GM23248 (cell line): Measurements from ENCODE around the gene SNX18. TPM values are rescaled to one million over a fixed set of nuclear protein-coding genes. Genes with fewer than 3 reads are reported as not detected.

ENCODE experiments used
- DNase-seq: peaks from one replicate; pipeline ENCODE4 v3.0.0-alpha.2; 2015
- H2AFZ ChIP-seq: fragments of 200-600 bp; sonication (generic); 2 replicates; pipeline ENCODE4 v1.6.1; 2016; ENCODE audit warnings: antibody characterized with exemption
- H3F3A ChIP-seq: fragments of 200-600 bp; sonication (generic); 2 replicates; pipeline ENCODE4 v1.6.1; 2016; ENCODE audit warnings: mild to moderate bottlenecking, antibody characterized with exemption, mixed run types; ENCODE audit not compliant: insufficient read depth
- H3K27ac ChIP-seq: fragments of 200-600 bp; sonication (generic); 2 replicates; pipeline ENCODE4 v1.5.1; 2016; ENCODE audit warnings: mild to moderate bottlenecking
- H3K27me3 ChIP-seq: fragments of 200-600 bp; sonication (generic); replicated peaks from 2 replicates; pipeline ENCODE4 v1.6.1; 2016; ENCODE audit warnings: mild to moderate bottlenecking; ENCODE audit not compliant: insufficient read depth
- H3K36me3 ChIP-seq: fragments of 200-600 bp; sonication (generic); 2 replicates; pipeline ENCODE4 v1.6.1; 2016; ENCODE audit warnings: low read depth, mild to moderate bottlenecking
- H3K4me1 ChIP-seq: fragments of 200-600 bp; sonication (generic); 2 replicates; pipeline ENCODE4 v1.6.1; 2016; ENCODE audit warnings: mild to moderate bottlenecking; ENCODE audit not compliant: insufficient read depth
- H3K4me2 ChIP-seq: fragments of 200-600 bp; sonication (generic); one replicate; pipeline ENCODE4 v1.6.1; 2016; ENCODE audit warnings: mild to moderate bottlenecking; ENCODE audit not compliant: unreplicated experiment
- H3K4me3 ChIP-seq: fragments of 200-600 bp; sonication (generic); 2 replicates; pipeline ENCODE4 v1.5.1; 2016; ENCODE audit warnings: mild to moderate bottlenecking
- H3K79me2 ChIP-seq: fragments of 200-600 bp; sonication (generic); 2 replicates; pipeline ENCODE4 v1.6.1; 2016; ENCODE audit warnings: mild to moderate bottlenecking; ENCODE audit not compliant: insufficient read depth
- H3K9ac ChIP-seq: fragments of 200-600 bp; sonication (generic); 2 replicates; pipeline ENCODE4 v1.6.1; 2016; ENCODE audit warnings: mild to moderate bottlenecking
- H3K9me2 ChIP-seq: fragments of 200-600 bp; sonication (generic); 2 replicates; pipeline ENCODE4 v1.6.1; 2016; ENCODE audit warnings: mixed run types, mild to moderate bottlenecking, moderate library complexity; ENCODE audit not compliant: insufficient read depth
- H3K9me3 ChIP-seq: fragments of 200-600 bp; sonication (generic); one replicate; pipeline ENCODE4 v1.6.1; 2017; ENCODE audit warnings: low read depth
- H4K20me1 ChIP-seq: fragments of 200-600 bp; sonication (generic); 2 replicates; pipeline ENCODE4 v1.6.0; 2016; ENCODE audit not compliant: insufficient read depth
- EZH2 ChIP-seq: fragments of 200-600 bp; sonication (generic); IDR thresholded peaks from 2 replicates; pipeline ENCODE4 v1.6.1; 2018; ENCODE audit warnings: antibody characterized with exemption, mild to moderate bottlenecking; ENCODE audit not compliant: insufficient read depth, poor library complexity, severe bottlenecking
- EZH2phosphoT487 ChIP-seq: fragments of 200-600 bp; sonication (generic); IDR thresholded peaks from 2 replicates; pipeline ENCODE4 v1.6.1; 2018; ENCODE audit warnings: antibody characterized with exemption, moderate library complexity, mild to moderate bottlenecking, low read depth; ENCODE audit not compliant: insufficient read depth
- WGBS, 2 experiments: methylation state at CpG; one replicate each; pipeline ENCODE4 v1.1.6; 2015 to 2017; ENCODE audit warnings: low lambda C conversion rate in 2 of 2, low coverage in 1 of 2; ENCODE audit errors: missing lambda C conversion rate in 2 of 2; 5-methylcytosine and 5-hydroxymethylcytosine counted together
- in situ Hi-C: fragments of 300-500 bp; cut with MboI; formaldehyde crosslinking; loops from 2 replicates; pipeline ENCODE4 v1.15.0; 2020
- polyA plus RNA-seq: library from polyadenylated mRNA; unstranded; fragments of >200 nt; fragmentation: Nextera tagmentation; extraction: Ambion mirVana; gene quantifications from 2 replicates; pipeline ENCODE4 v1.2.1, GENCODE V29; 2016
- total RNA-seq: library from RNA; depleted of rRNA; stranded (reverse); fragments of >200 nt; shearing (Covaris generic); gene quantifications from 2 replicates; pipeline ENCODE4 v1.2.3, GENCODE V29; 2014

Gene SNX18
- total and polyA plus RNA-seq, 2 experiments from 2014 or later, result 14.2 to 77.3 TPM

- H3K4me1 ChIP-seq, result peaks cover 7% of the 10 kb centered on the region
- H3K4me3 ChIP-seq, result no peak overlapping the region
- H2AFZ ChIP-seq, result no peak overlapping the region
- H3K9me3 ChIP-seq, result no peaks in the 10 kb centered on the region
- TF ChIP-seq EZH2, result no peak
- no peak for TF ChIP-seq EZH2phosphoT487
- no peaks in the 10 kb centered on the region for H3K9me2 ChIP-seq
- no peak overlapping the region for H3K27ac ChIP-seq
- in situ Hi-C loops, result no loop called here
- 93 to 96% methylated on average over 2 of the region's 2 CpGs for WGBS, 2 experiments
- H3K4me2 ChIP-seq, result no peak overlapping the region
- H3K36me3 ChIP-seq, result peaks cover 36% of the 10 kb centered on the region
- no peaks in the 10 kb centered on the region for H3K27me3 ChIP-seq
- H4K20me1 ChIP-seq, result peaks cover 10% of the 10 kb centered on the region; the same call in 1 of the 2 replicates
- H3F3A ChIP-seq, result no peaks in the 10 kb centered on the region
- no peak for DNase-seq
- no peak overlapping the region for H3K9ac ChIP-seq
- H3K79me2 ChIP-seq, result peaks cover 66% of the 10 kb centered on the region
These were observed 31.0 kb downstream of the SNX18 start for GRCh38 chr5:54548565-54548964.

- 91 to 95% methylated on average over 8 of the region's 8 CpGs for WGBS, 2 experiments
- H3K4me1 ChIP-seq, result peaks cover 7% of the 10 kb centered on the region
- H3F3A ChIP-seq, result no peaks in the 10 kb centered on the region
- H2AFZ ChIP-seq, result no peak overlapping the region
- peaks cover 25% of the 10 kb centered on the region for H3K36me3 ChIP-seq
- in situ Hi-C loops, result no loop called here
- no peak overlapping the region for H3K27ac ChIP-seq
- no peak overlapping the region for H3K4me2 ChIP-seq
- H3K27me3 ChIP-seq, result no peaks in the 10 kb centered on the region
- H3K9me2 ChIP-seq, result no peaks in the 10 kb centered on the region
- H3K79me2 ChIP-seq, result peaks cover 39% of the 10 kb centered on the region
- no peak for DNase-seq
- H3K9me3 ChIP-seq, result no peaks in the 10 kb centered on the region
- H3K9ac ChIP-seq, result no peak overlapping the region
- no peaks in the 10 kb centered on the region; the same call in 1 of the 2 replicates for H4K20me1 ChIP-seq
- H3K4me3 ChIP-seq, result no peak overlapping the region
- TF ChIP-seq EZH2, result no peak
- no peak for TF ChIP-seq EZH2phosphoT487
These were observed 33.7 kb downstream of the SNX18 start for GRCh38 chr5:54551292-54551691.

GRCh38 chr5:54551926-54552325, 34.4 kb downstream of the SNX18 start:
- TF ChIP-seq EZH2phosphoT487, result no peak
- TF ChIP-seq EZH2, result no peak
- WGBS, 2 experiments, result 95 to 96% methylated on average over 11 of the region's 11 CpGs
- Histone ChIP-seq H3F3A (no peaks in the 10 kb centered on the region), H3K4me1 (peaks cover 7% of the 10 kb centered on the region), H3K27me3 (no peaks in the 10 kb centered on the region), H3K4me3 (no peak overlapping the region), H3K9me3 (no peaks in the 10 kb centered on the region), H3K36me3 (peaks cover 18% of the 10 kb centered on the region), H3K79me2 (peaks cover 32% of the 10 kb centered on the region), H3K9ac (no peak overlapping the region), H3K27ac (no peak overlapping the region), H3K9me2 (no peaks in the 10 kb centered on the region), H2AFZ (no peak overlapping the region), H4K20me1 (no peaks in the 10 kb centered on the region; the same call in 1 of the 2 replicates), H3K4me2 (no peak overlapping the region)
- DNase-seq, result no peak
- in situ Hi-C loops, result no loop called here

GRCh38 chr5:54552446-54552845, 34.9 kb downstream of the SNX18 start:
- DNase-seq, result no peak
- Histone ChIP-seq H3F3A (no peaks in the 10 kb centered on the region), H3K79me2 (peaks cover 27% of the 10 kb centered on the region), H2AFZ (no peak overlapping the region), H3K9me3 (no peaks in the 10 kb centered on the region), H3K4me3 (no peak overlapping the region), H3K4me1 (peaks cover 7% of the 10 kb centered on the region), H4K20me1 (no peaks in the 10 kb centered on the region; the same call in 1 of the 2 replicates), H3K9me2 (no peaks in the 10 kb centered on the region), H3K4me2 (no peak overlapping the region), H3K27me3 (no peaks in the 10 kb centered on the region), H3K36me3 (peaks cover 13% of the 10 kb centered on the region), H3K9ac (no peak overlapping the region), H3K27ac (no peak overlapping the region)
- WGBS, 2 experiments, result 98 to 99% methylated on average over 7 of the region's 7 CpGs
- TF ChIP-seq EZH2 (no peak), EZH2phosphoT487 (no peak)
- in situ Hi-C loops, result no loop called here

GRCh38 chr5:54553659-54554207, 36.2 kb downstream of the SNX18 start:
- 79 to 83% methylated on average over 4 of the region's 4 CpGs for WGBS, 2 experiments
- Histone ChIP-seq H3K9me3 (no peaks in the 10 kb centered on the region), H4K20me1 (no peaks in the 10 kb centered on the region; the same call in 1 of the 2 replicates), H3K79me2 (peaks cover 15% of the 10 kb centered on the region; the same call in 1 of the 2 replicates), H3K9me2 (no peaks in the 10 kb centered on the region), H3K36me3 (peaks cover 2% of the 10 kb centered on the region; the same call in 1 of the 2 replicates), H3K9ac (no peak overlapping the region), H3K27me3 (no peaks in the 10 kb centered on the region), H3F3A (no peaks in the 10 kb centered on the region), H3K4me1 (no peaks in the 10 kb centered on the region), H3K4me3 (no peak overlapping the region), H3K27ac (no peak overlapping the region), H3K4me2 (no peak overlapping the region), H2AFZ (no peak overlapping the region)
- in situ Hi-C loops, result no loop called here
- DNase-seq, result no peak
- TF ChIP-seq EZH2phosphoT487, result no peak
- no peak for TF ChIP-seq EZH2
